A375 (cell line): ENCODE results near the gene PDCD2L. TPM values are rescaled to one million over a fixed set of nuclear protein-coding genes. Genes with fewer than 3 reads are reported as not detected.

Experiments
- total RNA-seq: library from RNA; depleted of rRNA; stranded (reverse); fragments of >200 nt; shearing (Covaris generic); gene quantifications from 2 replicates; pipeline ENCODE4 v1.2.3, GENCODE V29; 2014; rRNA removed

PDCD2L gene
- 30.3 and 35.8 TPM in 2 replicates for total RNA-seq

GRCh38 chr19:34404109-34404909 is at the start of gene PDCD2L:
PDCD2L (plus strand) TSS chr19:34404399; CDS start chr19:34404431, 32 bp downstream.

GRCh38 chr19:34364830-34365462 is 39.3 kb upstream of the PDCD2L start, which contains the start of gene GPI:
GPI (plus strand) TSS chr19:34365196; CDS start chr19:34365267, 71 bp downstream.

Other genes with a start within 250 kb of the PDCD2L start
- 76.1 and 105 TPM in 2 replicates for gene LSM14A, start 231.9 kb upstream of the PDCD2L start, total RNA-seq
- 11.6 and 13.1 TPM in 2 replicates for gene GARRE1, start 149.8 kb upstream of the PDCD2L start, total RNA-seq
- 201 and 216 TPM in 2 replicates for gene GPI, start 39.2 kb upstream of the PDCD2L start, total RNA-seq
- 287 and 325 TPM in 2 replicates for gene UBA2, start 24.0 kb downstream of the PDCD2L start, total RNA-seq
- 11.4 and 12.1 TPM in 2 replicates for gene WTIP, start 77.4 kb downstream of the PDCD2L start, total RNA-seq